NCI-H2081 treated with DMSO at 0.1 percent for 48 hours (cell line): ENCODE data around the gene LPCAT2.

ENCODE experiments used
- DNase-seq: peaks from one replicate; lab custom pipeline; 2025; lab: John Stamatoyannopoulos, UW

The LPCAT2 gene

GRCh38 chr16:55481023-55481422 lies 27.8 kb upstream of the LPCAT2 start:
- DNase-seq: no peak

DNA sequence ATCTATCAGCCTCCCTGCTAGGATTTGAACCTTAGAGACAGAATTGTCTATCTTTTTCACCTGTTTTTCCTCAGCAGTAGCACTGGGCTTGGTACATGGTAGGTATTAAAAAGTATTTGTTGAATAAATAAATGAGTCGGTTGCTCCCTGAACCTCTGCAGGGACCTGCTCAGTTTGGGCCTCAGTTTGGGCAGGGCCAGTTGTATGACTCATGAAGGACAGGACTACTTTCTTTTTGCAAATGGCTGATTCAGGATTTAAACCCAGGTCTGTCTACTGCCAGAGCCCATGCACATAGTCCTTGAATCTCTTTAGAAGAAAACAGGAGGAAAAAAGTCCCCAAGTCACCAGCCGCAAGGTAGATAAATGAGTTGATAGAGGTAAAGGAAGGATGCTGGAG lies 26.8 kb upstream of the LPCAT2 start:
- DNase-seq: no peak

DNA sequence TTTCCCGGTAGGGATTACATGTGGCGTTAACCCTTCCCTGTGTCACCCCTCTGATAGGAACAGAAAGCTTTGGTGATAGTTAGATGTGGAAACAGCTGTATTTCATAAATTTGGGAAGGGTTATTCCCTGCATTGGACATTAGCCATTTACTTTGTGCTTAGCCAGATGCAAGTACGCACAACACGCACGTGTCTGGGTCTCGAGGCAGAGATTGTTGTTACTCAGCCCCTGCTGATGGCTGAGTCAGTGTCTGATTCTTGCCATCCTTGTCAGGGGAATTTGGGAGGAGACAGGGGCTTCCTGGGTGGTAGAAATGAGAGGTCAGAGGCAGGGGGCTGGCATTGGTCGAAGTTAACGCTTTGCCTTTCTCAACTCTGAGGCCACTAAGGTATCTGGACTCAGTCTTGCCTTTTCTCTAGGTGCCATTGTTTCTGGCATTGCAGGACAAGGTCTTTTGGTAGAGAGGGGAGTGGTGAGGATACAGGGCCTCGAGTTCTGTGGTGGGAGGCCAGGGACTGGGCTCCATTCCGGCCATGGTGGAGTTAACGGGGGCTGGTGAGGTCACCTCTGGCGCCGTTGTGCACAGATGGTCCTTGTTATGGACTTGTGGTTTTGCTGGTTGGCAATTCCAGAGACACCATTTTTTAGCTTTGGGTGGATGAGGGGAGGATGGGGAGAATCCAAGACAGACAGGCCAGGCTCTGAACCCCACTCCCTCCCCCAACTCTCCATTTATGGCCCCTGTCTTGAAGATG lies 21.6 kb upstream of the LPCAT2 start:
- DNase-seq: no peak

GRCh38 chr16:55488306-55488705 lies 20.6 kb upstream of the LPCAT2 start:
- no peak for DNase-seq

DNA sequence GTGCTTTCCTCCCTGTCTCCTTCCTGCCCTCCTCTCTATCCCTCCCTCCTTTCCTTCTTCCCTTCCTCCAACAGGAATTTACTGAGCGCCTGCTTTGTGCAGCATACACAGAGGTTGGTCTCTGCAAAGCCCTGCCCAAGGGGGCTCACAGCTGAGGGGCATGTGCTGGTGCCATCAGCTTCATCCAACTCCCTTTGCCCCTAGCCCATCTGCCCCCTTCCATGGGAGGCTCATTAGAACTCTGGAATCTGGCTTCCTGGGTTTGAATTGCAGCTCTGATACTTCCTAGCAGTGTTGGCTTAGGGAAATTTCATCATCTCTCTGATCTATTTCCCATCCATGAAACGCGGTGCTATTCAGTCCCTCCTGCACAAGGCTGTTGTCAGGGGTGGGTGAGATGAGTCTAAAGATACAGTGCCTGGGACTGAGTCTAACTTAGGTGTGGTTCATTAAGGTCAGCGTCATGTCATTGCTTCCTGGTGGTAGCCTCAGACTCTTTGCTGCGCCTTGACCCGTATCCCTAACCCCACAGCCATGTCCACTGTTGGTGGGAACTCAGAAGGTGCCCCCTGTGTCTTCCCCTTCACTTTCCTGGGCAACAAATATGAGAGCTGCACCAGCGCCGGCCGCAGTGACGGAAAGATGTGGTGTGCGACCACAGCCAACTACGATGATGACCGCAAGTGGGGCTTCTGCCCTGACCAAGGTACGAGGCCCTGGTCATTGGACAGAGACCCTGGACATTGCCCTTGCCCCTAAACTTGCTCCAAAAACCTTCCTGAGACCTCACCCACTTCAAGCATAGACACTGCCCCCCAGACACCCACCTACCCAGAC lies 19.5 kb upstream of the LPCAT2 start:
- no peak for DNase-seq

GRCh38 chr16:55489956-55490265 lies 19.0 kb upstream of the LPCAT2 start:
- no peak for DNase-seq

- no peak for DNase-seq
These were observed 18.6 kb upstream of the LPCAT2 start for GRCh38 chr16:55490301-55490700.

GRCh38 chr16:55491691-55492090 lies 17.2 kb upstream of the LPCAT2 start:
- no peak for DNase-seq

GRCh38 chr16:55492756-55493380 lies 16.0 kb upstream of the LPCAT2 start:
- no peak for DNase-seq

GRCh38 chr16:55494994-55495421 lies 13.9 kb upstream of the LPCAT2 start:
- no peak for DNase-seq

- no peak for DNase-seq
These were observed 13.1 kb upstream of the LPCAT2 start for GRCh38 chr16:55495616-55496289.

DNA sequence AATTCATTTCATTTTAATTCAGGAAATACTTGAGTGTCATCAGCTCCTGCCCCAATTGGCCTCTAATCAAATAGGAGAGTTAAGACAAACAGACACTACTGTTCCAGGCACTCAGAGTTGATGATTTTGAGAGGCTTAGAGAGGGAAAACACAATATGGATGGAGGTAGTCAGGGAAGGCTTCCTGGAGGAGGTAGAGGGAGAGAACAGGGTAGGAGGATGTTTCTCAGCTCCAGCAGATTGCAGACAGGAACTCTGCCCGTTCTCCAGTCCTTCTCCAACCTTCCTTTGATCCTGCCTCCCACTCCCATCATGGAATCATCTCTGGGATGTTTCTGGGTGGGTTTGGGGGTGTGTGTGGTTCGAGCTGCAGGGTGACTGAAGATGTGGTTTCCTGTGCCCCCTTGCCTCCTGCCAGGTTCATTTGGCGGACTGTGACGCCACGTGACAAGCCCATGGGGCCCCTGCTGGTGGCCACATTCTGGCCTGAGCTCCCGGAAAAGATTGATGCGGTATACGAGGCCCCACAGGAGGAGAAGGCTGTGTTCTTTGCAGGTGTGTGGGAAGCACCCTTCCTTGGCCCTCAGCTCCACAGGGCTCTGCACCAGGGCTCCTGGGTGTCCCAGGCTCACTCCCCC lies 12.2 kb upstream of the LPCAT2 start:
- no peak for DNase-seq

DNA sequence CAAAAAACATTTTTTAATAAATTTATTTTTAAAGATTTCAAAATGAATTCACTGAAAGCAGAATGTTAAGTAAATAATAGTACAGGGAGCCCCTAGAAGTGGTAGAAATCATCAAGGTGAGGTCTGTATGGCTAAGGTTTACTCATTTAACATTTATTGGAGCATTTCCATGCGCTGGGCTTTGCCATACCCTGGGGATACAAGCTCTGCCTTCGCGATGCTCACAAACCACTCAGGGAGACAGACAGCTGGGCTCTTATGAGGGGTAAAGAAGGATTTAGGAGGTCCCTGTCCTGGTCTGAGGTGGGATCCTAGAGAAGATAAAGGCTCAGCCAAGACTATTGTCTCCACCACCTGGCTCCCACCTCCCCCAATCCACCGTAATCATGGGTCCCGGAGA lies 11.3 kb upstream of the LPCAT2 start:
- DNase-seq: no peak

DNA sequence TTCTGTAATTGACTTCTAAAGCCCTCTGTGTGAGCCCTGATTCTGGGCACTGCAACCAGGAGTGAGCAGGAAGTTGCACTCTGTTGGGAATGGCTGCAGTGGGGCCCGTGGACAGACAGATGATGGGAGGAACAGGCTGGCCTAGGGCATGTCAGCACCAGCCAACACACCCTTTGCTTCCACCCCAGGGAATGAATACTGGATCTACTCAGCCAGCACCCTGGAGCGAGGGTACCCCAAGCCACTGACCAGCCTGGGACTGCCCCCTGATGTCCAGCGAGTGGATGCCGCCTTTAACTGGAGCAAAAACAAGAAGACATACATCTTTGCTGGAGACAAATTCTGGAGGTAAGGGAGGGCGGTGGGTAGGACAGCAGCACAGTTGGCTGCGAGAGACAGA lies 10.8 kb upstream of the LPCAT2 start:
- DNase-seq: no peak

DNA sequence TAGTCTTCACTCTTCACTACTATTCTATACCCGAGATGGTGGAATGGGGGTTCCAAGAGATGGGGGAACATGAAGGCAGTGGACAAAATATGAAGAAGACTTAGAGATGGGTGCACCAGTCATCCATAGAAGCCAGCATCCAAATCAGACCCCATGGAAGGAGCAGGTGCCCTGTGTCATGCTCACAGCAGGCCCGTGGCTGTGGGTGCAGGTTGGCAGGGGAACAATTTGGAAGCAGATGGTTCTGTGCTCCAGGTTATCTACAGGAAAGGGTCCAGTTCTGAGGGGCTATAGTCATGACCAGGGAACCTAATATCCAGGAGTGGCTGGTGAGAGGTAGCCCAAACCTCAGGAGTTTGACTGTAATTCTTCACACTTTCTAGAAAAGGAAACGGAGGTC lies 9.6 kb upstream of the LPCAT2 start:
- no peak for DNase-seq

GRCh38 chr16:55499951-55500529 lies 8.8 kb upstream of the LPCAT2 start:
- DNase-seq: no peak

GRCh38 chr16:55500530-55501011 lies 8.3 kb upstream of the LPCAT2 start:
- no peak for DNase-seq

GRCh38 chr16:55501549-55502322 lies 7.1 kb upstream of the LPCAT2 start:
- no peak for DNase-seq

DNA sequence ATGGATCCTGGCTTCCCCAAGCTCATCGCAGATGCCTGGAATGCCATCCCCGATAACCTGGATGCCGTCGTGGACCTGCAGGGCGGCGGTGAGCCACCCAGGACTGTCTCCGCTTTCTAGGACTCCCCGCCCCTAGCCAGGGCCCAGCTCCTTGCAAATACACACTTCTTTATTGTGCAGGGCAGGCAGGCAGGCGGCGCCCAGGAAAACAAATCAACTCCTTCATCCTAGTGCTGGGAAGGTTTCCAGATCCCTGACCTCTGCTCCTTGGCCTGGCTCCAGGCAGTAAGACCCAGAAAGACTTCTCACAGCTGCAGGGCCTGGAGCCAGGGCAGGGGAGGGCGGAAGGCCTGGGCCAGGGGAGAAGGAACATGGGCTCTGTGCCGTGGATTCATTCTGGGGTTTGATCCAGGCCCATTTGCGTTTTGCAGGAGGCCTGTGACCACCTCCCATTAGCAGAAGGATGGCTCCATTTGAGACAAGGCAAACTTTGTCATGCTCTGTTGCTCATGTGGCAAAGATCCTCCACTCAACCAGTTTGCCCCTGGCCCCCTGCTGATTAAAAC lies 6.0 kb upstream of the LPCAT2 start:
- no peak for DNase-seq
